Measurements from ENCODE around the gene IST1. TPM values are rescaled to one million over a fixed set of nuclear protein-coding genes. Genes with fewer than 3 reads are reported as not detected.

IST1 gene
- total and polyA plus RNA-seq, 3 experiments from 2014 or later = 144 to 177 (median 172) TPM

DNA sequence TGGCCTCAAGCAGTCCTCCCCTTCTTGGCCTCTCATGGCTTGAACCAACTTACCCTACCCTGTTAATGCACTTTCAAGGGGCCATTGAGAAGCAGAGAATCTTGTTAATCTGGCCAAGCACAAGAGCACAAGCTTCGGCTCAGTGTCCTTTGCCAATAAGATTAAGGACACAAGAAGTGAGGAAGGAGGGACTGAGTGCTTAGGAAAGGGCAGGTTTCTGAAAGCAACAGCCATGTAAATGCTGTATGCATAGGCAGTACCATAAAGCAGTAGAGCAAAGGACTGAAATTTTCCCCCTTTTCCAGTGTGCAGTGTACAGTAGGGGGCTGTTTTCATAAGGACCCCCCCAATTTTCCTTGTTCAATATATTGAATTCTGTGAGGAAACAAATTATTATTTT, 37.7 kb downstream of the IST1 start:
- H3K9me3 Mint-ChIP-seq = no peaks in the 10 kb centered on the region
- CTCF ChIA-PET = no interaction called here
- no peaks in the 10 kb centered on the region for H3K4me1 ChIP-seq (ENCODE audit: insufficient read depth, low read length)
- no peaks in the 10 kb centered on the region for H3K27me3 ChIP-seq (ENCODE audit: insufficient read depth, low read length, poor library complexity, severe bottlenecking)
- no peaks in the 10 kb centered on the region for H3K27me3 Mint-ChIP-seq
- H3K27ac ChIP-seq (ENCODE audit: low read depth, low read length) = no peak overlapping the region
- peaks cover 12% of the 10 kb centered on the region for H3K36me3 ChIP-seq (ENCODE audit: insufficient read depth, low read length)
- peaks cover 4 to 14% (median 7%) of the 10 kb centered on the region in 3 donors for H3K4me1 Mint-ChIP-seq
- H3K9me3 ChIP-seq (ENCODE audit: low read length) = no peaks in the 10 kb centered on the region
- H3K27ac Mint-ChIP-seq = peak overlapping the region in 2 of 8 donors; percentile 42 to 76
- peaks cover 0 to 53% (median 9%) of the 10 kb centered on the region in 3 donors for H3K36me3 Mint-ChIP-seq
- no peak overlapping the region for H3K4me3 Mint-ChIP-seq
- H3K4me3 ChIP-seq (ENCODE audit: low read length) = no peak overlapping the region
- DNase-seq = no peak
- POLR2A ChIA-PET = no interaction called here

DNA sequence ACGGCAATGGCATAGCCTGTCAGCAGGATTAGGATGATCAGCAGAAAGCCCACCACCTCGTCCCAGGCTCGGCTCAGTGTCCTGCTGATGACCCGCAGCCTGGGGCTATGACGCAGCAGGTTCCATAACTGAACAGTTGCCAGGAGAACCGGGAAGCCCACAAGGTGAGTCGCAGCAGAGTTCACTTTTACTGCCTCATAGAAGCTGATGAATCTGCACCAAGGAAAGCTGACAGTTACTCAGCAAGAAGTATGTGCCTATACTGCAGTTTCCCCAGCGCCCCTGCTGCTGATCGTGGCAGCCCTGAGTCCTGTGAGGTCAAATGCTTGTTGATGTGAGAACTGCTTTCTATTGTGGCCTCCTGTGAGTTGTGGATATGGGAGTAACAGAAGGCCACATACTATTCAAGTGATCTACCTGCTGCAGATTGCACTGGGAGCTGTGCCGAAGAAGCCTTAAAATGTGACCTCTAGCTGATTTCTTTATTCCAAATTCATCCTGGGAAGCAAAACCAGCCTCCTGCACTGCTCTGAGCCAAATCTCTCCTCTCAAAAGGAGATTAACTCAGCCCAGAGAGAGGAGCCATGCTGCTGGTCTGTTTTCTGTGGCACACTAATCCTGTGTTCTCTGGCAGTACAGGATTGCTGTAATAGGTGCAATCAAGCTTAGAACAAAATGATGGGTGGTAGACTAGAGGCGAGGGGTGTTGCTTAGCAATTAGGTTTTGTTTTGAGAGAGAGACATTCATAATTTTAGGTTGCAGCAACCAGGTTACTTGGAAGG, 38.8 kb downstream of the IST1 start:
- no peak overlapping the region for H3K4me3 Mint-ChIP-seq
- H3K9me3 Mint-ChIP-seq = no peaks in the 10 kb centered on the region
- Histone ChIP-seq H3K4me3 (ENCODE audit: low read length) (no peak overlapping the region), H3K9me3 (ENCODE audit: low read length) (no peaks in the 10 kb centered on the region), H3K27me3 (ENCODE audit: insufficient read depth, low read length, poor library complexity, severe bottlenecking) (no peaks in the 10 kb centered on the region), H3K36me3 (ENCODE audit: insufficient read depth, low read length) (peaks cover 1% of the 10 kb centered on the region), H3K4me1 (ENCODE audit: insufficient read depth, low read length) (no peaks in the 10 kb centered on the region), H3K27ac (ENCODE audit: low read depth, low read length) (no peak overlapping the region)
- CTCF ChIA-PET = interaction anchor here (0.6 kb wide), 1 partner anchor 142 kb away, joined by 3 read pairs; no protein-coding TSS in a partner anchor
- DNase-seq = no peak
- no peaks in the 10 kb centered on the region for H3K27me3 Mint-ChIP-seq
- POLR2A ChIA-PET = no interaction called here
- H3K36me3 Mint-ChIP-seq = peaks cover 0 to 42% (median 9%) of the 10 kb centered on the region in 3 donors
- H3K4me1 Mint-ChIP-seq = peaks cover 3 to 10% (median 7%) of the 10 kb centered on the region in 3 donors
- H3K27ac Mint-ChIP-seq = peak overlapping the region in 5 of 8 donors; percentile 12 to 66 (median 47)

DNA sequence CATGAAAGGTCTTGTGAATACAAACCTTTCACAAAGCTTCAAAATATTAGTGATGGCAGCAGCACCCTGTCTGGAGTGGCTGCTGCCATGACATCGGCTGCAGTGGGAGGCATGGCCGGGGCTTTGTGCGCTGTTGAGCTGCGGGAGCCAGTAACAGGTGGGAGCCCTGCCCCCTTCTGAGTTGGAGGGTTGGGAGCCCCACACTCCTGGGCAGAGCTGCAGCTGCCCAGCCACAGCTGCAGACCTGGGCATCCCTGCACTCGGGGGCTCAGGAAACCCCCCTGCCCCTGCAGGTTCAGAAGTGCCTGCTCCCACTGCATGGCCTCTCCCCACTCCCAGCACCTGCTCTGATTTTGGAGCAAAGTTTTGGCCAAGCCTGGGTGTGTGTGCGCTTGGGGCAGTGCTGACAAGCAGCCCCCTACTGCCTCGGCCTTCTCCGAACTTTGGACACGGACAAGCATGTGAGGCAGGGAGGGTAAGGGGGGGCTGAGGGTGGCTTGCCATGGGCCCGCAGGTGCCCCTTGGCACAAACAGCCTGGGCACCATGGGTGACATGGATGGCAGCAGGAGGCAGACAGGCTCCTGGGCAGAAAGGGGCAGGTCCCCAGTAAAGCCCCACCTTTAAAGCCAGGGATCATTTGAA, 42.7 kb downstream of the IST1 start:
- H3K9me3 ChIP-seq (ENCODE audit: low read length) = no peaks in the 10 kb centered on the region
- H3K4me1 Mint-ChIP-seq = peaks cover 0 to 2% (median 0%) of the 10 kb centered on the region in 3 donors
- H3K4me3 Mint-ChIP-seq = no peak overlapping the region
- ChIA-PET POLR2A (no interaction called here), CTCF (no interaction called here)
- no peak overlapping the region for H3K27ac ChIP-seq (ENCODE audit: low read depth, low read length)
- no peaks in the 10 kb centered on the region for H3K4me1 ChIP-seq (ENCODE audit: insufficient read depth, low read length)
- no peaks in the 10 kb centered on the region for H3K36me3 ChIP-seq (ENCODE audit: insufficient read depth, low read length)
- no peak overlapping the region for H3K27ac Mint-ChIP-seq
- peaks cover 0 to 16% (median 4%) of the 10 kb centered on the region in 3 donors for H3K36me3 Mint-ChIP-seq
- no peaks in the 10 kb centered on the region for H3K27me3 ChIP-seq (ENCODE audit: insufficient read depth, low read length, poor library complexity, severe bottlenecking)
- no peaks in the 10 kb centered on the region for H3K9me3 Mint-ChIP-seq
- DNase-seq = no peak
- H3K4me3 ChIP-seq (ENCODE audit: low read length) = no peak overlapping the region
- peaks cover 0 to 6% of the 10 kb centered on the region in 2 donors for H3K27me3 Mint-ChIP-seq

GRCh38 chr16:71943887-71944286, 48.6 kb downstream of the IST1 start:
- H3K4me1 ChIP-seq (ENCODE audit: insufficient read depth, low read length) = no peaks in the 10 kb centered on the region
- no peak overlapping the region for H3K27ac Mint-ChIP-seq
- H3K4me3 Mint-ChIP-seq = no peak overlapping the region
- ChIA-PET POLR2A (interaction anchor here (1.1 kb wide), 1 partner anchor 135 kb away, joined by 4 read pairs; the partner anchor contains the start of gene AP1G1), CTCF (no interaction called here)
- peaks cover 4 to 14% of the 10 kb centered on the region in 2 donors for H3K27me3 Mint-ChIP-seq
- no peaks in the 10 kb centered on the region for H3K36me3 ChIP-seq (ENCODE audit: insufficient read depth, low read length)
- no peak overlapping the region for H3K27ac ChIP-seq (ENCODE audit: low read depth, low read length)
- H3K9me3 ChIP-seq (ENCODE audit: low read length) = no peaks in the 10 kb centered on the region
- no peak overlapping the region for H3K4me3 ChIP-seq (ENCODE audit: low read length)
- no peak for DNase-seq
- no peaks in the 10 kb centered on the region for H3K4me1 Mint-ChIP-seq
- H3K9me3 Mint-ChIP-seq = no peaks in the 10 kb centered on the region
- H3K36me3 Mint-ChIP-seq = peaks cover 0 to 2% (median 0%) of the 10 kb centered on the region in 3 donors
- no peaks in the 10 kb centered on the region for H3K27me3 ChIP-seq (ENCODE audit: insufficient read depth, low read length, poor library complexity, severe bottlenecking)

DNA sequence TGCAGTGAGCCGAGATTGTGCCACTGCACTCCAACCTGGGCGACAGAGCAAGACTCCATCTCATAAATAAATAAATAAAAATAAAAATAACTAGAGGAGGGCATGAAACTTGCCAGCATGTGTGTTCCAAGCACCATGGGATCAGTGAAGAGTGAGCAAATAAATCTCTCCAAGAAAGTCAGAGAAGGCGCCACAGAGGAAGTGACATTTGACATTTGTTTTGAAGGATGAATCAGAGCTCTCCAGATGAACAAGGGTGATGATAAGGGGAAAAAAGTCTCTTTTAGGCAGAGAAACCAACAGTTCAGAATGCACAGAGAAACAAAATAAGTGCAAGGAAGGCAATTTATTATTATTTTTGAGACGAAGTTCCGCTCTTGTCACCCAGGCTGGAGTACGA, 50.3 kb downstream of the IST1 start:
- H3K27ac Mint-ChIP-seq = peak overlapping the region in 1 of 8 donors; percentile 12
- Histone ChIP-seq H3K4me1 (ENCODE audit: insufficient read depth, low read length) (no peaks in the 10 kb centered on the region), H3K4me3 (ENCODE audit: low read length) (no peak overlapping the region), H3K9me3 (ENCODE audit: low read length) (no peaks in the 10 kb centered on the region), H3K27me3 (ENCODE audit: insufficient read depth, low read length, poor library complexity, severe bottlenecking) (no peaks in the 10 kb centered on the region), H3K27ac (ENCODE audit: low read depth, low read length) (no peak overlapping the region), H3K36me3 (ENCODE audit: insufficient read depth, low read length) (no peaks in the 10 kb centered on the region)
- H3K9me3 Mint-ChIP-seq = no peaks in the 10 kb centered on the region
- H3K36me3 Mint-ChIP-seq = peaks cover 0 to 2% (median 0%) of the 10 kb centered on the region in 3 donors
- ChIA-PET CTCF (no interaction called here), POLR2A (no interaction called here)
- no peak overlapping the region for H3K4me3 Mint-ChIP-seq
- DNase-seq = no peak
- peaks cover 4 to 14% of the 10 kb centered on the region in 2 donors for H3K27me3 Mint-ChIP-seq
- no peaks in the 10 kb centered on the region for H3K4me1 Mint-ChIP-seq

DNA sequence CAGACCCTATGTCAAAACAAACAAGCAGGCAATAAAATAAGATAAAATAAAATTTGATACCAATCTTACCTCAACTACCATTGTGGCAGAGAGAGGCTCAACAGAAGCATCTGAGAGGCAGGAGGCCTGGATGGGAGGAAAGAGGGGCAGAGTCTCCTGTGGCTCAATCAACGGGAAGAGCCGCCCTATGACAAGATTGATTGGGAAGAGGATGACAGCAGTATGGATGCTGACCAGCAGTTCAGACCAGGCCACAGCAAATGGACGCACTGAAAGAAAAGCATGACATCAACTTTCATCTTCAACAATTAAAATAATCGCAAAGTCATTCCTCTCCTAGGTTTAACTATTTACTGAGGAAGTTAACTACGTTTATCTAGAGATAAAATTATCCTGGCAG, 57.5 kb downstream of the IST1 start:
- H3K27me3 Mint-ChIP-seq = peaks cover 6 to 8% of the 10 kb centered on the region in 2 donors
- Histone ChIP-seq H3K4me1 (ENCODE audit: insufficient read depth, low read length) (peaks cover 8% of the 10 kb centered on the region), H3K27me3 (ENCODE audit: insufficient read depth, low read length, poor library complexity, severe bottlenecking) (no peaks in the 10 kb centered on the region), H3K9me3 (ENCODE audit: low read length) (no peaks in the 10 kb centered on the region), H3K27ac (ENCODE audit: low read depth, low read length) (no peak overlapping the region), H3K36me3 (ENCODE audit: insufficient read depth, low read length) (no peaks in the 10 kb centered on the region), H3K4me3 (ENCODE audit: low read length) (no peak overlapping the region)
- peaks cover 4 to 12% (median 7%) of the 10 kb centered on the region in 3 donors for H3K4me1 Mint-ChIP-seq
- ChIA-PET POLR2A (no interaction called here), CTCF (no interaction called here)
- no peaks in the 10 kb centered on the region for H3K36me3 Mint-ChIP-seq
- H3K9me3 Mint-ChIP-seq = no peaks in the 10 kb centered on the region
- no peak for DNase-seq
- H3K27ac Mint-ChIP-seq = no peak overlapping the region
- H3K4me3 Mint-ChIP-seq = no peak overlapping the region

GRCh38 chr16:71954180-71954579, 58.8 kb downstream of the IST1 start:
- POLR2A ChIA-PET = no interaction called here
- CTCF ChIA-PET = no interaction called here
- Mint-ChIP-seq H3K27me3 (peaks cover 6 to 8% of the 10 kb centered on the region in 2 donors), H3K36me3 (no peaks in the 10 kb centered on the region), H3K9me3 (no peaks in the 10 kb centered on the region), H3K4me1 (peaks cover 4 to 12% (median 7%) of the 10 kb centered on the region in 3 donors), H3K27ac (no peak overlapping the region), H3K4me3 (no peak overlapping the region)
- H3K4me1 ChIP-seq (ENCODE audit: insufficient read depth, low read length) = peaks cover 8% of the 10 kb centered on the region
- H3K27ac ChIP-seq (ENCODE audit: low read depth, low read length) = no peak overlapping the region
- H3K27me3 ChIP-seq (ENCODE audit: insufficient read depth, low read length, poor library complexity, severe bottlenecking) = no peaks in the 10 kb centered on the region
- H3K4me3 ChIP-seq (ENCODE audit: low read length) = no peak overlapping the region
- no peak for DNase-seq
- no peaks in the 10 kb centered on the region for H3K9me3 ChIP-seq (ENCODE audit: low read length)
- no peaks in the 10 kb centered on the region for H3K36me3 ChIP-seq (ENCODE audit: insufficient read depth, low read length)

- Histone ChIP-seq H3K4me1 (ENCODE audit: insufficient read depth, low read length) (peaks cover 8% of the 10 kb centered on the region), H3K27me3 (ENCODE audit: insufficient read depth, low read length, poor library complexity, severe bottlenecking) (no peaks in the 10 kb centered on the region), H3K36me3 (ENCODE audit: insufficient read depth, low read length) (no peaks in the 10 kb centered on the region), H3K27ac (ENCODE audit: low read depth, low read length) (no peak overlapping the region), H3K9me3 (ENCODE audit: low read length) (no peaks in the 10 kb centered on the region), H3K4me3 (ENCODE audit: low read length) (no peak overlapping the region)
- H3K4me1 Mint-ChIP-seq = peaks cover 4 to 12% (median 7%) of the 10 kb centered on the region in 3 donors
- peak overlapping the region in 1 of 8 donors; percentile 43 for H3K27ac Mint-ChIP-seq
- no peak overlapping the region for H3K4me3 Mint-ChIP-seq
- ChIA-PET POLR2A (no interaction called here), CTCF (no interaction called here)
- DNase-seq = no peak
- peaks cover 6 to 8% of the 10 kb centered on the region in 2 donors for H3K27me3 Mint-ChIP-seq
- H3K9me3 Mint-ChIP-seq = no peaks in the 10 kb centered on the region
- no peaks in the 10 kb centered on the region for H3K36me3 Mint-ChIP-seq
Measured at GRCh38 chr16:71954699-71955195, 59.4 kb downstream of the IST1 start.

Measured in CD8-positive, alpha-beta memory T cell (primary cell).